Mesendoderm (in vitro differentiated cells): ENCODE measurements around the gene RPL35.
A peak's percentile ranks its signal among the peaks of the same experiment; 100 is the strongest.

ENCODE experiments used
- DNase-seq: peaks from one replicate; pipeline ENCODE4 v3.0.0; 2013
- H2AK5ac ChIP-seq: 2 replicates; pipeline ENCODE4 v1.6.1; 2013; ENCODE audit warnings: low read length, inconsistent platforms
- H2BK120ac ChIP-seq: 2 replicates; pipeline ENCODE4 v1.6.1; 2013; ENCODE audit warnings: low read depth, mild to moderate bottlenecking, low read length, moderate library complexity, mixed read lengths
- H2BK15ac ChIP-seq: replicated peaks from 2 replicates; pipeline ENCODE4 v1.6.1; 2013; ENCODE audit warnings: low read depth, mild to moderate bottlenecking, moderate library complexity
- H2BK5ac ChIP-seq: 2 replicates; pipeline ENCODE4 v1.6.1; 2013; ENCODE audit warnings: low read length, inconsistent platforms
- H3K18ac ChIP-seq: 2 replicates; pipeline ENCODE4 v1.6.1; 2013; ENCODE audit warnings: mild to moderate bottlenecking, low read length, mixed read lengths
- H3K23ac ChIP-seq: one replicate; pipeline ENCODE4 v1.6.1; 2013; ENCODE audit warnings: low read length
- H3K27ac ChIP-seq: 2 replicates; pipeline ENCODE4 v1.5.1; 2013; ENCODE audit warnings: low read depth, mild to moderate bottlenecking, inconsistent platforms, low read length, moderate library complexity
- H3K27me3 ChIP-seq: 2 replicates; pipeline ENCODE4 v1.6.1; 2013; ENCODE audit warnings: low read length, control low read depth, mild to moderate bottlenecking, inconsistent platforms; ENCODE audit not compliant: insufficient read depth, poor library complexity
- H3K36me3 ChIP-seq: 2 replicates; pipeline ENCODE4 v1.6.1; 2013; ENCODE audit warnings: low read length, inconsistent platforms; ENCODE audit not compliant: control insufficient read depth, insufficient read depth
- H3K4ac ChIP-seq: one replicate; pipeline ENCODE4 v1.6.1; 2013; ENCODE audit warnings: low read depth, mild to moderate bottlenecking, low read length, moderate library complexity
- H3K4me1 ChIP-seq: 2 replicates; pipeline ENCODE4 v1.6.1; 2013; ENCODE audit warnings: low read depth, low read length, inconsistent platforms; ENCODE audit not compliant: control insufficient read depth
- H3K4me2 ChIP-seq: 2 replicates; pipeline ENCODE4 v1.6.1; 2013; ENCODE audit warnings: low read length
- H3K4me3 ChIP-seq: 2 replicates; pipeline ENCODE4 v1.5.1; 2013; ENCODE audit warnings: mild to moderate bottlenecking, low read length
- H3K56ac ChIP-seq: one replicate; pipeline ENCODE4 v1.6.1; 2013; ENCODE audit warnings: low read length
- H3K79me1 ChIP-seq: 2 replicates; pipeline ENCODE4 v1.6.1; 2013; ENCODE audit warnings: low read length, inconsistent platforms
- H3K79me2 ChIP-seq: 2 replicates; pipeline ENCODE4 v1.6.1; 2013; ENCODE audit warnings: mild to moderate bottlenecking, low read length; ENCODE audit not compliant: control insufficient read depth, insufficient read depth
- H3K9ac ChIP-seq: 2 replicates; pipeline ENCODE4 v1.6.1; 2013; ENCODE audit warnings: low read length, inconsistent platforms
- H4K5ac ChIP-seq: one replicate; pipeline ENCODE4 v1.6.1; 2013; ENCODE audit warnings: low read length
- H4K8ac ChIP-seq: one replicate; pipeline ENCODE4 v1.6.1; 2013; ENCODE audit warnings: low read depth, mild to moderate bottlenecking, control low read depth, low read length, moderate library complexity
- WGBS: extraction: QIAGEN DNeasy Blood & Tissue Kit; methylation state at CpG from one replicate; pipeline ENCODE4 v1.1.7; 2013; ENCODE audit warnings: low lambda C conversion rate, missing lambda C conversion rate; ENCODE audit not compliant: insufficient coverage; ENCODE audit errors: extremely low coverage; 5-methylcytosine and 5-hydroxymethylcytosine counted together

RPL35 gene

GRCh38 chr9:124886461-124886860, 24.7 kb upstream of the RPL35 start:
- Histone ChIP-seq H3K4me3 (no peak overlapping the region), H3K56ac (no peak overlapping the region), H3K9ac (no peak overlapping the region), H3K36me3 (no peaks in the 10 kb centered on the region), H3K27me3 (no peaks in the 10 kb centered on the region), H3K79me1 (no peaks in the 10 kb centered on the region), H3K4me1 (no peaks in the 10 kb centered on the region), H2AK5ac (no peak overlapping the region), H3K4ac (no peak overlapping the region), H3K27ac (no peak overlapping the region), H3K18ac (no peak overlapping the region), H4K5ac (no peak overlapping the region), H4K8ac (no peak overlapping the region), H2BK5ac (no peak overlapping the region), H2BK15ac (no peak overlapping the region), H3K23ac (no peak overlapping the region), H2BK120ac (no peak overlapping the region), H3K79me2 (no peaks in the 10 kb centered on the region), H3K4me2 (no peak overlapping the region)
- no CpG with 5 or more reads among the region's 10 CpGs for WGBS
- no peak for DNase-seq

DNA sequence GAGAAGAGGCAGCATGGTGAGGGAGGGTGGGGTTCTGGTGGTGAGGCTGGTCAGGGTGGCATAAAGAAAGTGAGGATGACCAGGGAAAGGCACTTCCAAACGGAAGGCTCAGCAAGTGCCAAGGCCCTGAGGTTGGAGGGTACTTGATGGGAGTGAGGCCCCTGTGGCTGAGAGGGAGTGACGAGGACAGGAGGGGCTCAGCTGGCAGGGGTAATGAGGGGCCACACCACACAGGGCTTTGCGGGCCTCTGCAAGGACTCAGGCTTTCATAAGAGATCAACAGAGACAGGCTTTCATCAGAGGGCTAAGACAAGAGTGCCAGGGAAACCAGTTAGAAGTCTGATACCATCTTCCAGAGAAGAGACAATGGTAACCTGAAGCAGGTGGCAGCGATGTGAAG, 23.8 kb upstream of the RPL35 start:
- no peak overlapping the region for H3K18ac ChIP-seq
- no peak overlapping the region for H3K4me3 ChIP-seq
- no peak overlapping the region for H2BK15ac ChIP-seq
- DNase-seq, result no peak
- no peaks in the 10 kb centered on the region for H3K79me2 ChIP-seq
- no peak overlapping the region for H4K5ac ChIP-seq
- no peaks in the 10 kb centered on the region for H3K36me3 ChIP-seq
- no peaks in the 10 kb centered on the region for H3K79me1 ChIP-seq
- WGBS, result no CpG with 5 or more reads among the region's 4 CpGs
- no peak overlapping the region for H2AK5ac ChIP-seq
- H3K27me3 ChIP-seq, result no peaks in the 10 kb centered on the region
- no peak overlapping the region for H3K56ac ChIP-seq
- H3K9ac ChIP-seq, result no peak overlapping the region
- H4K8ac ChIP-seq, result no peak overlapping the region
- H3K4me1 ChIP-seq, result peaks cover 2% of the 10 kb centered on the region
- H2BK5ac ChIP-seq, result no peak overlapping the region
- no peak overlapping the region for H2BK120ac ChIP-seq
- no peak overlapping the region for H3K23ac ChIP-seq
- no peak overlapping the region for H3K4me2 ChIP-seq
- no peak overlapping the region for H3K4ac ChIP-seq
- no peak overlapping the region for H3K27ac ChIP-seq

DNA sequence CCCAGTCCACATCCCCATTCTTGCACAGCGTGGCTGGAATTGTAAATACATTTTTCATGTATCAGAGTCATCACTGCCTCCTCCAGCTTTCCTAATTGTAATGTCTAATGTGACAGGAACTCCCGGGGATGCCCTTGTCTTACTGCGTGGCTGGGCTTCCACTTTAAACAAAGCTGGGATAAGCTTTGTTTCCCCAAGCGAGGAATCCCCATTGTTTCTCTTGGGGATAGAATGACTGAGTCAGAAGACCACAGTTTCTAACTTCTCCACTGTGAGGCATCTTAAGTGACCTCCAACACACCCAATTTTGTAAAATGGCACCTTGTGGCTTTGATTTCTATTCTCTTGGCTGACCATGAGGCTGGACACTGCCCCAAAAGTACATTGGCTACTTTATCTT, 22.6 kb upstream of the RPL35 start:
- no peak overlapping the region for H4K8ac ChIP-seq
- no CpG with 5 or more reads among the region's 4 CpGs for WGBS
- no peaks in the 10 kb centered on the region for H3K79me1 ChIP-seq
- no peak overlapping the region for H4K5ac ChIP-seq
- no peak overlapping the region for H3K9ac ChIP-seq
- H3K27ac ChIP-seq, result no peak overlapping the region
- H2BK5ac ChIP-seq, result no peak overlapping the region
- no peak overlapping the region for H2AK5ac ChIP-seq
- H3K36me3 ChIP-seq, result no peaks in the 10 kb centered on the region
- no peak overlapping the region for H2BK15ac ChIP-seq
- no peak overlapping the region for H3K4me2 ChIP-seq
- no peak for DNase-seq
- H3K4ac ChIP-seq, result no peak overlapping the region
- H3K79me2 ChIP-seq, result no peaks in the 10 kb centered on the region
- H3K4me3 ChIP-seq, result no peak overlapping the region
- H3K4me1 ChIP-seq, result peaks cover 2% of the 10 kb centered on the region
- H3K27me3 ChIP-seq, result no peaks in the 10 kb centered on the region
- no peak overlapping the region for H2BK120ac ChIP-seq
- no peak overlapping the region for H3K23ac ChIP-seq
- H3K56ac ChIP-seq, result no peak overlapping the region
- H3K18ac ChIP-seq, result no peak overlapping the region

- Histone ChIP-seq H2BK120ac (no peak overlapping the region), H3K4me2 (no peak overlapping the region), H3K4me3 (no peak overlapping the region), H3K79me2 (no peaks in the 10 kb centered on the region), H2BK15ac (no peak overlapping the region), H3K36me3 (peaks cover 2% of the 10 kb centered on the region), H3K18ac (no peak overlapping the region), H3K79me1 (peaks cover 2% of the 10 kb centered on the region), H3K56ac (no peak overlapping the region), H3K27ac (no peak overlapping the region), H4K8ac (no peak overlapping the region), H2BK5ac (no peak overlapping the region), H3K4me1 (peaks cover 2% of the 10 kb centered on the region), H3K23ac (no peak overlapping the region), H3K27me3 (no peaks in the 10 kb centered on the region), H2AK5ac (no peak overlapping the region), H3K9ac (no peak overlapping the region), H4K5ac (no peak overlapping the region), H3K4ac (no peak overlapping the region)
- no CpG with 5 or more reads among the region's 13 CpGs for WGBS
- no peak for DNase-seq
These were observed 20.5 kb upstream of the RPL35 start for GRCh38 chr9:124882231-124882630.

- Histone ChIP-seq H3K18ac (no peak overlapping the region), H3K9ac (no peak overlapping the region), H4K5ac (no peak overlapping the region), H3K27ac (no peak overlapping the region), H4K8ac (no peak overlapping the region), H3K4me3 (no peak overlapping the region), H3K4ac (no peak overlapping the region), H3K79me2 (no peaks in the 10 kb centered on the region), H3K79me1 (peaks cover 2% of the 10 kb centered on the region), H2BK5ac (no peak overlapping the region), H2BK120ac (no peak overlapping the region), H3K23ac (no peak overlapping the region), H3K56ac (no peak overlapping the region), H3K36me3 (peaks cover 4% of the 10 kb centered on the region), H3K27me3 (no peaks in the 10 kb centered on the region), H3K4me1 (peaks cover 2% of the 10 kb centered on the region), H3K4me2 (no peak overlapping the region), H2AK5ac (no peak overlapping the region), H2BK15ac (no peak overlapping the region)
- WGBS, result no CpG with 5 or more reads among the region's 16 CpGs
- DNase-seq, result no peak
These were observed 19.5 kb upstream of the RPL35 start for GRCh38 chr9:124881138-124881743.

DNA sequence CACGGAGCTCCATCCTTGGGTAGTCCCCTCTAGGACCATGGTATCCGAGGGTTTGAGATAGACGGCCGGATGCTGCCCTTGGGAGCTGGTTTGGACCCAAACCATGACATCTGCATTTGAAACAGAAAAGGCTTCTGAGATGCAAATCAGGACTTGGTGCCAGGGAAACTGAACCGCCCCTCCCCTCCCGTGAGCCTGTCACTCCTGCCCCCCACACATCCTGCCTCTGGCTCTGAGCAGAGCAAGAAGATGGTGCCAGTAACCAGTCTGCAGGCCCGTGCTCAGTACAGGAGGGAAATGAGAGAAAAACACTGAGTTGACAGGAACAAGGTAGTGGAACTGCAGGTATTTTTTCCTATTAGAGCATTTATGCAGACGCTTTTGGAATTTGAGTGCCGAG, 18.7 kb upstream of the RPL35 start:
- peaks cover 3% of the 10 kb centered on the region for H3K79me2 ChIP-seq
- H3K23ac ChIP-seq, result no peak overlapping the region
- H3K18ac ChIP-seq, result no peak overlapping the region
- no peak overlapping the region for H4K5ac ChIP-seq
- no peak overlapping the region for H3K9ac ChIP-seq
- no peak overlapping the region for H2BK15ac ChIP-seq
- peak; percentile 50 for DNase-seq
- no peaks in the 10 kb centered on the region for H3K27me3 ChIP-seq
- no peak overlapping the region for H2BK5ac ChIP-seq
- H3K79me1 ChIP-seq, result peaks cover 3% of the 10 kb centered on the region
- no peak overlapping the region for H2AK5ac ChIP-seq
- no peak overlapping the region for H4K8ac ChIP-seq
- no peak overlapping the region for H3K27ac ChIP-seq
- H3K36me3 ChIP-seq, result peaks cover 5% of the 10 kb centered on the region
- no peak overlapping the region for H3K56ac ChIP-seq
- WGBS, result no CpG with 5 or more reads among the region's 9 CpGs
- H3K4ac ChIP-seq, result no peak overlapping the region
- H3K4me1 ChIP-seq, result peaks cover 2% of the 10 kb centered on the region
- H3K4me3 ChIP-seq, result no peak overlapping the region
- H2BK120ac ChIP-seq, result no peak overlapping the region
- no peak overlapping the region for H3K4me2 ChIP-seq
